Measurements from ENCODE around the gene OR2F1. TPM values are rescaled to one million over a fixed set of nuclear protein-coding genes. Genes with fewer than 3 reads are reported as not detected.

Gene OR2F1
- total RNA-seq, 1 experiment from 2014 or later: not detected

DNA sequence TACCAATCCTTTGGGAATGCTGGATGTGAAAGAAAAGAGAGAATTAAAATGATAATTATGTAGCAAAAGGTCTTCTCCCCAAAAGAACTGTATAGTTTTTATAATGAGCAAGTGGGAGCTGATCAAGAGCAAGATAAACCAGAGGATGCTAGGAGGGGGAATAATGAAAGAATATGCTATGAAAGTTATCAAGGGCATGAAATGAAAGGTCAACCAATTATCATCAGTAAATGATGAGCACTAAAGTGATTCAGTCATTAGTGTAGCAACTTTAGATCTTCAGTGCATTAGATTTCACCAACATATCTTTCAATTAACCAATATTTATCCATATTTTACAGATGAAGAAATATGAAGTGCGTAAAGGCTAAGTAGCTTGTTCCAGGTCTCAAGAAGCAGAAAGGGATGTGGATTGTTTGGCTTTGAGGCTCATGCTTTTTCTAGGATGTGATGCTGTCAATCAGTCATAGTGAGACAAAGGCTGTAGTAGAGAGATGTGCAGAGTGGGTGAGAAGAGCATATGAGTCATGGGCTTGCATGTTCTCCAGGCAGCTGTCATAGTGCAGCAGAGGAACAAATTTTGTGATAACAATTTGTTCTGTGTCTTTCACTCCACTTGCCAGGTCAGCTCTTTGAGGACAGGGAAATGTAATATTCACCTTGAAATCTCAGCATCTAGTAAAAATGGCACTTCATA, 25.3 kb upstream of the OR2F1 start:
- CTCF ChIA-PET: interaction anchor here (1.4 kb wide), 1 partner anchor 37 kb away, joined by 3 read pairs; no protein-coding TSS in a partner anchor
- Histone ChIP-seq H3K27ac (ENCODE audit: low read depth, low read length) (no peak overlapping the region), H3K9me2 (ENCODE audit: insufficient read depth) (0 out of 2 replicates have a peak, but pooled peaks cover 2% of the 10 kb centered on the region), H3K4me2 (ENCODE audit: low read length) (no peak overlapping the region), H3K4me1 (ENCODE audit: control insufficient read depth in 1 of 2, insufficient read depth in 2 of 2, low read length in 2 of 2) (no peaks in the 10 kb centered on the region), H4K20me1 (ENCODE audit: insufficient read depth) (no peaks in the 10 kb centered on the region), H3K27me3 (ENCODE audit: insufficient read depth, low read length) (no peaks in the 10 kb centered on the region), H2AFZ (ENCODE audit: low read depth, low read length, poor library complexity, severe bottlenecking) (no peak overlapping the region), H3K9ac (ENCODE audit: low read length) (no peak overlapping the region), H3K36me3 (ENCODE audit: control insufficient read depth in 1 of 2, insufficient read depth in 2 of 2, low read length in 2 of 2) (no peaks in the 10 kb centered on the region), H3K4me3 (replicated peaks in 1 of 2; ENCODE audit: low read depth in 1 of 2, low read length in 2 of 2) (no peak overlapping the region), H3K9me3 (ENCODE audit: control insufficient read depth in 1 of 2, insufficient read depth in 1 of 2, low read depth in 1 of 2, low read length in 2 of 2) (no peaks in the 10 kb centered on the region), H3K79me2 (ENCODE audit: insufficient read depth, low read length) (no peaks in the 10 kb centered on the region)
- intact Hi-C loops (cut with micrococcal nuclease): no loop called here
- RAD21 ChIA-PET (ENCODE audit: low non-redundant PET in 1 of 2, low total read pairs in 2 of 2, uncharacterized antibody in 2 of 2, unreplicated experiment in 2 of 2): no interaction called here
- no peak for ATAC-seq
- no peak for DNase-seq (ENCODE audit: low read depth, low spot score)
- no peak for TF ChIP-seq REST (IDR thresholded peaks at IDR 0.05; ENCODE audit: low read depth)
- TF ChIP-seq RAD21 (IDR thresholded peaks at IDR 0.05; ENCODE audit: low read depth): no peak
- no peak for TF ChIP-seq EZH2phosphoT487 (IDR thresholded peaks at IDR 0.05; ENCODE audit: borderline replicate concordance)
- POLR2A ChIA-PET: no interaction called here
- BruUV-seq (replicated peaks): no TSS peak

DNA sequence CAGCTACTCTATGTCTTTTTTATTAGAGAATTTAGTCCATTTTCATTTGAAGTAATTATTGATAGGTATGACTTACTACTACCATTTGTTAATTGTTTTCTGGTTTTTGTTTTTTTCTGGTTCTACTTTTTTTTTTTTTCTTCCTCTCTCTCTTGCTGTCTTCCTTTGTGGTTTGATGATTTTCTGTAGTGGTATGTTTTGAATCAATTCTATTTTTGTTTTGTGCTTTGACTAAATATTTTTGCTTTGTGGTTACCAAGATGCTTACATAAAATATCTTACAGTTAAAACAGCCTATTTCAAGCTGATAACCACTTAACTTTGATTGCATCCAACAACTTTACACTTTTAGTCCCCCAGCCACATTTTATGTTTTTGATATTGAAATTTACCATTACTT, 22.9 kb upstream of the OR2F1 start:
- no peak overlapping the region for H3K4me2 ChIP-seq (ENCODE audit: low read length)
- H2AFZ ChIP-seq (ENCODE audit: low read depth, low read length, poor library complexity, severe bottlenecking): no peak overlapping the region
- H3K4me1 ChIP-seq (ENCODE audit: control insufficient read depth in 1 of 2, insufficient read depth in 2 of 2, low read length in 2 of 2): no peaks in the 10 kb centered on the region
- ChIA-PET RAD21 (ENCODE audit: low non-redundant PET in 1 of 2, low total read pairs in 2 of 2, uncharacterized antibody in 2 of 2, unreplicated experiment in 2 of 2) (no interaction called here), CTCF (no interaction called here), POLR2A (no interaction called here)
- H3K9ac ChIP-seq (ENCODE audit: low read length): no peak overlapping the region
- H3K27ac ChIP-seq (ENCODE audit: low read depth, low read length): no peak overlapping the region
- H3K9me3 ChIP-seq (ENCODE audit: control insufficient read depth in 1 of 2, insufficient read depth in 1 of 2, low read depth in 1 of 2, low read length in 2 of 2): no peaks in the 10 kb centered on the region
- intact Hi-C loops (cut with micrococcal nuclease): no loop called here
- BruUV-seq (replicated peaks): no TSS peak
- no peak overlapping the region for H3K4me3 ChIP-seq (replicated peaks in 1 of 2; ENCODE audit: low read depth in 1 of 2, low read length in 2 of 2)
- no peaks in the 10 kb centered on the region for H3K36me3 ChIP-seq (ENCODE audit: control insufficient read depth in 1 of 2, insufficient read depth in 2 of 2, low read length in 2 of 2)
- no peaks in the 10 kb centered on the region for H3K27me3 ChIP-seq (ENCODE audit: insufficient read depth, low read length)
- no peak for DNase-seq (ENCODE audit: low read depth, low spot score)
- TF ChIP-seq MAX (IDR thresholded peaks at IDR 0.05) (no peak), POLR2A (IDR thresholded peaks at IDR 0.05; ENCODE audit: borderline replicate concordance, extremely low read depth, insufficient read depth, insufficient read length) (no peak)
- H4K20me1 ChIP-seq (ENCODE audit: insufficient read depth): no peaks in the 10 kb centered on the region
- H3K79me2 ChIP-seq (ENCODE audit: insufficient read depth, low read length): no peaks in the 10 kb centered on the region
- ATAC-seq: no peak
- H3K9me2 ChIP-seq (ENCODE audit: insufficient read depth): 0 out of 2 replicates have a peak, but pooled peaks cover 2% of the 10 kb centered on the region
